Astrocyte of the spinal cord (primary cell): Measurements from ENCODE around the gene PLCH1.
"Not testable (repeated sequence)": the region's sequence is repeated elsewhere in the genome, so short reads cannot be mapped to it uniquely, and the experiment has no call there.

Experiments
- DNase-seq: peaks from one replicate; pipeline ENCODE4 v3.0.0; 2011; ENCODE audit warnings: low read depth, low spot score
- H3K4me3 ChIP-seq: 2 replicates; pipeline ENCODE4 v1.5.1; 2011; ENCODE audit warnings: low read depth, mild to moderate bottlenecking, low read length, moderate library complexity
- in situ Hi-C: cut with HindIII; loops from 2 replicates; pipeline ENCODE4 v1.10.0; 2017; ENCODE audit warnings: low sequenced_read_pairs
- TF ChIP-seq, protein P1 (sequence below): IDR thresholded peaks from 2 replicates; pipeline ENCODE4 v1.5.1; 2012; ENCODE audit warnings: low read depth, mild to moderate bottlenecking, low read length, inconsistent platforms

The PLCH1 gene

DNA sequence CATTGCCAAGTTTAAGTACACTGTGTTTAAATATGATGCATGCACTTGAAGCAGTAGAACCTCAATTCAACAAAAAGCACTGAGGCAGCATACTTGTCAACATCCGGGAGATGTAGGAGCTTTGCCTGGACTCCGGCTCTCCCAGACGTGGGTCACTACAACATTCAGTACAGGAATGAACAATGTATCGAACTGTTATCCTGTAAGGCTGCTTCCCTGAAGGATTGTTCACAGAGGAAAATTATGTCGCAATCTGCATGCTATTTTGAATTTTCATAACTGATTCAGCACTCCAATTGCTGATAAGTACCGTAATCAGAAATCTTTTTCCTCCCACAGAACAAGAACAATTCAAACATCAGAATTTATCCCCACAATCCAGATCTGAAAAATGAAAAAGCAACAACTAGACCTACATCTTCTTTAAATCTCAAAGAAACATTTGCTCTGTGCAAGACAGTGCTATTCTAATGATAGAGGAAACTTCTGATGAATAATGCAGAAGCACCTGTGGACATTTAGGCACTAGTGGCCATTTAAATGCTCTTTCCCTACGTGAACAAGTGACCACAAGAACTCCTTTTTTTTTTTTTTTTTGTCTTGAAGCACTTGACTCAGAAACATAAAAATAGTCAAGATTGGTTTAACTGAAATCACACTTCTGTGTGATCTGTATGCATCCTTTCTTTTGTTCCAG, 113.4 kb downstream of the PLCH1 start:
- no peak overlapping the region for H3K4me3 ChIP-seq
- TF ChIP-seq, protein P1, sequence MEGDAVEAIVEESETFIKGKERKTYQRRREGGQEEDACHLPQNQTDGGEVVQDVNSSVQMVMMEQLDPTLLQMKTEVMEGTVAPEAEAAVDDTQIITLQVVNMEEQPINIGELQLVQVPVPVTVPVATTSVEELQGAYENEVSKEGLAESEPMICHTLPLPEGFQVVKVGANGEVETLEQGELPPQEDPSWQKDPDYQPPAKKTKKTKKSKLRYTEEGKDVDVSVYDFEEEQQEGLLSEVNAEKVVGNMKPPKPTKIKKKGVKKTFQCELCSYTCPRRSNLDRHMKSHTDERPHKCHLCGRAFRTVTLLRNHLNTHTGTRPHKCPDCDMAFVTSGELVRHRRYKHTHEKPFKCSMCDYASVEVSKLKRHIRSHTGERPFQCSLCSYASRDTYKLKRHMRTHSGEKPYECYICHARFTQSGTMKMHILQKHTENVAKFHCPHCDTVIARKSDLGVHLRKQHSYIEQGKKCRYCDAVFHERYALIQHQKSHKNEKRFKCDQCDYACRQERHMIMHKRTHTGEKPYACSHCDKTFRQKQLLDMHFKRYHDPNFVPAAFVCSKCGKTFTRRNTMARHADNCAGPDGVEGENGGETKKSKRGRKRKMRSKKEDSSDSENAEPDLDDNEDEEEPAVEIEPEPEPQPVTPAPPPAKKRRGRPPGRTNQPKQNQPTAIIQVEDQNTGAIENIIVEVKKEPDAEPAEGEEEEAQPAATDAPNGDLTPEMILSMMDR, result no peak
- in situ Hi-C loops, result no loop called here
- DNase-seq, result no peak

DNA sequence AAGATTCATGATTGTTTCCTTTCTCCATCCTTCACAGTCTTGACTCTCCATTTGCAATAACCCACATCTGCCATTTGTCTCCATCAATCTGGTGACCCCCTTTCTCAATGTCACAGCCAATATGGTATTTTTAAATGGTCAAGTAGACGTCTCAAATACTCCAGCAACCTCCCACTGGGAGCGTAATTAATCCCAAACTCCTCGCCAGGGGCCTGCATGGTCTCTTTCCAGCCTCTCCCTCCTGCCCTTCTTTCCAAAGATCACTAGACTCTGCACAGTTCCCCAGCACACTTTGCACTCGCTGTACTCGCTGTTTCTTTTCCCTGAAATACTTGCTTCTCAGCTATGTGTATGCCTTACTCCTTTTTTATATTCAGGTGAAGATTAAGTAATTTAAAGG, 115.3 kb downstream of the PLCH1 start:
- H3K4me3 ChIP-seq, result no peak overlapping the region
- in situ Hi-C loops, result no loop called here
- no peak for DNase-seq
- TF ChIP-seq, protein P1, result no peak

DNA sequence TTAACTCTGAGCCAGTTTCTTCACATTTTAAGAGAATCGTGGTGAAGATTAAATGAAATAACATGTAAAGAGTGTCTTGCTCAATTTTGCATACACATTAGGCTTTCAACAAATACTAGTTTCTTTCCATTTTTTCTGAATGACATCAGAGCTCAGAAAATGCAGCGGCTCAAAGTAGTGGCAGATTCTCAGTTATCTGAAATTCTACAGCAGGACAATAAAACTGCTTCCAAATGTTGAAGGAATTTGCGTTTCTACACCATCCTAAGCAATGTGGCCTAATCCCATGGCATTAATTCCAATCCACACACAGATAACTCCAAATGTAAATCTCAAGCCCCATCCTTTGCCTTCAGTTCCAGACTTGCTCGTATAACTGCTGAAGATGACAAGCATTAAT, 115.8 kb downstream of the PLCH1 start:
- TF ChIP-seq, protein P1, result no peak
- in situ Hi-C loops, result no loop called here
- DNase-seq, result no peak
- H3K4me3 ChIP-seq, result no peak overlapping the region

DNA sequence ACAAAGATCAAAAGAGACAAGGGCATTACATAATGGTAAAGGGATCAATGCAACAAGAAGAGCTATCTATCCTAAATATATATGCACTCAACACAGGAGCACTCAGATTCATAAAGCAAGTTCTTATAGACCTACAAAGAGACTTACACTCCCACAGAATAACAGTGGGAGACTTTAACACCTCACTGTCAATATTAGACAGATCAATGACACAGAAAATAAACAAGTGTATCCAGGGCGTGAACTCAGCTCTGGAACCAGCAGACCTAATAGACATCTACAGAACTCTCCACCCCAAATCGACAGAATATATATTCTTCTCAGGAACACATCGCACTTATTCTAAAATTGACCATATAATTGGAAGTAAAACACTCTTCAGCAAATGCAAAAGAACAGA, 122.2 kb downstream of the PLCH1 start:
- H3K4me3 ChIP-seq, in situ Hi-C loops, DNase-seq: not testable (repeated sequence)

DNA sequence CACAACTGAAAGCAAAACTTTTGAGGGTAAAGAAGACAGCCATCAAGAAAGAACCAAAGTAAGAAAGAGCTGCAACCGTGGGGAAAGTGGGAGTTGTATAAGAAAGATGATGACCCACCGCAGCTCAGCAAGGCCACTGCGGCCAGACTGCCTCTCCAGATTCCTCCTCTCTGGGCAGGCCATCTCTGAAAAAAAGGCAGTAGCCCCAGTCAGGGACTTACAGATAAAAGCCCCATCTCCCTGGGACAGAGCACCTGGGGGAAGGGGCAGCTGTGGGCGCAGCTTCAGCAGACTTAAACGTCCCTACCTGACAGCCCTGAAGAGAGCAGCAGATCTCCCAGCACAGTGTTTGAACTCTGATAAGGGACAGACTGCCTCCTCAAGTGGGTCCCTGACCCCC, 124.3 kb downstream of the PLCH1 start:
- H3K4me3 ChIP-seq, DNase-seq, in situ Hi-C loops: not testable (repeated sequence)

DNA sequence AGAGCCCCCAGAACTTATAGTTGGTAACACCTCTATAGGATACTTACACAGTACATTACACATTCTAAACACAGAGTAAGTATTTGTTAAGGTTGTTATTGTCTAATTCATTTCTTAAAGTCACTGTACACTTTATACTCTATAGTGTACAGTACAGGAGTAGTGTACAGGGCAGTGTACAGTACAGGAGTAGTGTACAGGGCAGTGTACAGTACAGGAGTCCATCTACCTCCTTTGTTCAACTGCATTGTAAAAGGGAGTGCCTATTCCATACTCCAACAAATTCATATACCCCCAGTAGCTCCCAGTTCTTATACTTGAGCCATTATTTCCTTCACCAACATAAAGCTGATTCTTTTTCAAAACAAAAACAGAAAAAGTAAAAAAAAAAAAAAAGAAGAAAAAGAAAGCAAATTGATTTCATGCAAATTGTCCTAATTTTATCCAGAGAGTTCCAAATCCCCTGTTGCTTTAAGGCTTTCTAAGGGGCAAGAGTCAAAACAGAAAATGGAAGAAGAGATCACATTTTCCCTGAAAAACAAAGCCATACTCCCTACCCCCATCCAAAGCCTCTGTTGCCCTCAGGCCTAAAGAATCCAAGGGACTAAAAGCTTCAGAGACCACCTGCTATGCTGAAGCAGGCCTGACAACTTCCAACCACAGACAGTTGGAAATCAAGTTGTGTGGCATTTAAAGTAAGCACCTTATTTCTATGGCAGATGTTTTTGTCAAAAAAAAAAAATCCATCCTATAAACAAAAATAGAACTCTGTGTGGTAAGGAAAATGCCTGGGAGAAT, 125.6 kb downstream of the PLCH1 start:
- no peak overlapping the region for H3K4me3 ChIP-seq
- no peak for DNase-seq
- in situ Hi-C loops, result no loop called here
- TF ChIP-seq, protein P1, result no peak

DNA sequence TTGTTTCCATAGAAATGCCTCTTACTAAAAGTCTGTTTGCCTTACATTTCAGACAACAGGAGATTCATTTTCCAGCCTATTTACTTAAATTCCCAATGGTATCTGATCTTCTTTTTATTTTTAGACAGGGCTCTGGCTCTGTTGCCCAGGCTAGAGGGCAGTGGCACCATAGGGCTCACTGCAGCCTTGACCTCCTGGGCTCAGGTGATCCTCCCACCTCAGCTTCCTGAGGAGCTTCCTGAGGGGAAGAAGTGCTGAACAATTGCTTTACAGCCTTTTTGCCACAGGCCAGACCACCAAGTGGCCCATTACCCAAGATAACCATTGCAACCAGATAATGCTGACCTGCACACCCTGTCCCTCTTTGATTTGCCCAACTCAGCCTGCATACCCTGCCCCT, 126.3 kb downstream of the PLCH1 start:
- in situ Hi-C loops, result no loop called here
- TF ChIP-seq, protein P1, result no peak
- DNase-seq, result no peak
- no peak overlapping the region for H3K4me3 ChIP-seq
